GM19397 (cell line): ENCODE data around the gene RADIL.

Experiments used
- ATAC-seq: cut with Tn5 transposase; IDR thresholded peaks from one replicate; pipeline ENCODE4 v1.9.1; 2021; ENCODE audit warnings: mild to moderate bottlenecking, moderate library complexity; ENCODE audit not compliant: unreplicated experiment

Gene RADIL

GRCh38 chr7:4833691-4834600 is 49.6 kb downstream of the RADIL start:
- ATAC-seq = no peak

GRCh38 chr7:4833176-4833575 is 50.3 kb downstream of the RADIL start:
- ATAC-seq = no peak

- no peak for ATAC-seq
Measured at GRCh38 chr7:4832711-4833110, 50.8 kb downstream of the RADIL start.

GRCh38 chr7:4831723-4832495 is 51.6 kb downstream of the RADIL start:
- ATAC-seq = no peak

- ATAC-seq = no peak
Measured at GRCh38 chr7:4830176-4830575, 53.3 kb downstream of the RADIL start.

GRCh38 chr7:4828720-4829383 is 54.7 kb downstream of the RADIL start:
- ATAC-seq = no peak

- no peak for ATAC-seq
Measured at GRCh38 chr7:4825081-4825480, 58.4 kb downstream of the RADIL start.

GRCh38 chr7:4824120-4824775 is 59.3 kb downstream of the RADIL start:
- ATAC-seq = no peak

DNA sequence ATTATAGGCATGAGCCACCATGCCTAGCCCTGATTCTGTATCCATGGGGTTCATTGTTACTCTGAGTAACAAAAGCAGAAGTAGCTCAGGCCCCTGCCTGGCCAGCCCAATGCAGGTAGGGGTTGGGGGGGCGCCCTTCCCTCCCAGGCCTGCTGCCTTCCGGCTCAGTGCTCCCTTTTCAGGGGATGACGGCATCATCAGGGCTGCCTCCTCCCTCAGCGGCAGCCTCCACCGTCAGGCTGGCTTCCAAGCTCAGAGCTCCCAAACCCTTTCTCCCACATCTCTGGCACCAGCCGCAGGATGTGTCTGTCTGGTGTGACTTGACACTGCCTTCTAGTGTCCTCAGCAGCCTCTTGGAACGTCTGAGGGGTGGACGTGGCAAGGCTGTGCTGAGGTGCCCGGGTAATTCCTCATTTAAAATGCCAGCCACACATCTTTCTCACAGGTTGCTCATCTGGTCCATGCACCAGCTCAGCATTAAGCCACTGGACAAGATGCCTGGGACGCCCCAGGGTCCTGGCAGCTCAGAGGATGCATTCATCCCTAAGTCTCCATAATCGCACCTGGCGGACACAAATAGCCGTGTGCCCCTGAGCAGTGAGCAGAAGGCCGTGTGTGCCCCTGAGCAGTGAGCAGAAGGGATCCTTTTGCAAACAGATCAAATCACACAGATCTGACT is 59.9 kb downstream of the RADIL start:
- no peak for ATAC-seq

DNA sequence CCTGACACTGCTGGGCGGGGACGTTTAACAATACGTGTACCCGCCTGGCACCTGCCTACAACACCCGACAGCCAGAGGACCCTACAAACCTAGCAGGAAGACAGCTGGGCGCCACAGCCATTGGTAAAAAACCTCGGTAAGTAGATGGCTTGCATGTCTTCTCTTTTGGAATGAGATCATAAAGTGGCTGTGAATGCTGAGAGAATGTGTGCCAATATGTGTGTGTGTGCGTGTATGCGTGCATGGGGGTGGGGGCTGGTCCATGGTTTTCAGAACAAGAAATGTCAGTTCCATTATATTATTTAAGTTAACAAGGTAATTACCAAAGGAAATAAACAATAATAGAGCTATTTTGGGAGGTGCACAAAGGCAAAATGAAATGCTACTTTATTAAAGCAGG is 60.8 kb downstream of the RADIL start:
- ATAC-seq = no peak

DNA sequence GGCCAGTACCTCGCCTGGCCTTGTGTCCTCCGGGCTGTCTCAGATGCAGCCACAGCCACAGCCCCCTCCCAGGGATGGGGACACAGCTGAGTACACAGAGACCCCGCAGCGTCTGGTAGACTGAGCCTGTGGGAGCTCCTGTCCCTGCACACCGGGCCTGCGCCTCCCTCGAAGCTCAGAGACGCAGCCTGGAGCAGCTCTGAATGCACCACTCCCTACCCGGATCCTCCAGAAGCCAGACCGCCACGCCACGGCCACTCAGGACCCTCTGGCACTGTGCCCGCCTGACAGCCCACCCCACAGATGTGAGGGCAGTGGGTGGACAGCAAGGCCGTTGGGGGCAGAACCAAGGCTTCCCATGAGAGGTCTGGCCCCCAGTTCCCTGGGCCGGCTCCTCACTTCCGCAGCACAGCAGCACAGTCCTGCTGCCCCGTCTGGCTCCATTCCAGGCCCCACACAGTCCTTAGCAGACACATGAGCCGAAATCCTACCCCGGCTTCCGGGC is 62.5 kb downstream of the RADIL start:
- ATAC-seq = no peak

DNA sequence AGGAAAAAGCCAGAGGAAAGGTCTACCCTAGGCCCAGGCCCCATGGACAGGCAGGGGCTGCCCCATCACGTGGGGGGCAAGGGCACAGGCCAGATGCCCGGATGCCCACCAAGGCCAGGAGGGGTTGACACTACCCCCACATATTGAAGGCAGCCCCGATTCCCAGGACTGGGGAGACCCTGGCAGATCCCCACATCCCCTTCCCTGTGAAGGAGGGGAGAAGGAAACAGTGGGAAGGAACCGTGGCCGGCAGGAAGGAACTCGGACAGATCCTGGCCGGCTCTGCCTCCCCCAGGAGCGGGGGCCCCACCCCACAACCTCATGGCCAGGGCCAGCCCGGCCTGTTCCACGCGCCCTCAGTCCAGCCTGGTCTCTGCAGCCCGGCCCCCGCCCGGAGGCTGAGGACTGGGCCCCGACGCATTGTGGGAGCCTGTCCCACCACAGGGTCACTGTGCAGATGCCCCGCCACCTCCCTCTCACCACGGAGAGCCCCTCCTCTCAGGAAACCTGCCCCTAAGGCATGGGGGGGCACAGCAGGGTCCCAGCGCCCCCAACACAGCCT is 63.0 kb downstream of the RADIL start:
- ATAC-seq = no peak

- no peak for ATAC-seq
Measured at GRCh38 chr7:4819560-4820404, 63.7 kb downstream of the RADIL start.

DNA sequence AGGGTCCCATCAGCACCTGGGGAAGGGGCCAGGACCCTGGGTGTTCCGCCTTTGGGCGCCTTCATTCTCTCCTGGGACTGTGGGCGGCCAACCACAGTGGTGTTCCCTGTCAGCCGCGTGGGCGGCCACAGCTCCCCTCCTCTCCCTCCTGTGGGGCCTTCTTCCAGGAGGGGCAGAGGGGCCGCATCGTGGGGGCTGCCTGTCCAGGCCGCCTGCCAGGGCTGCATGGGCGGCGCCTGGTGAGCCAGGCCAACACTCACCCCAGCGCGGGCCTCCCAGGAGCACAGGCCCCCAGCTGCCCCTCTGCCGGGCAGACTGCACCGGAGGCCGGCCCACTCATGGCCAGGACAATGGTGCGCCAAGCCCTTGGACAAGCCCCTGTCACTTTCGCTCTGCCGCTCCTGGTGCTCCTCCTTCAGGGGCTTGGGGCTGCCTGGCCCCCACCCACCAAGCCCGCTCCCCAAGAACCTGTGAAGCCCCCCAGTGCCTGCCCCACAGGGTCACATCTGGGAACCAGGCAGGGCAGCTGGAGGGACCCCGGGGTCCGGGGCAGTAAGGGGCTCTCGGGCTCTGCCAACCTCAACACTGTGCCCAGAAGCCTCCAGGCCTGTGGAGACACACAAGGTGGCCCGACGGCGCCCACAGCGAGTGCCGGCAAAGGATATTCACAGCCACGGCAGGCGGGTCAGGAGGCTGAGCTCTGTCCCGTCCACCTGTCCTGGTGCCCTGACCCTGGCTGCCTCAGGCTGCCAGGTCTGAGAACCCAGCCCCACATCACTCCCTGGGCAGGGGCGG is 65.3 kb downstream of the RADIL start:
- no peak for ATAC-seq

GRCh38 chr7:4817178-4817901 is 66.2 kb downstream of the RADIL start:
- ATAC-seq = no peak

DNA sequence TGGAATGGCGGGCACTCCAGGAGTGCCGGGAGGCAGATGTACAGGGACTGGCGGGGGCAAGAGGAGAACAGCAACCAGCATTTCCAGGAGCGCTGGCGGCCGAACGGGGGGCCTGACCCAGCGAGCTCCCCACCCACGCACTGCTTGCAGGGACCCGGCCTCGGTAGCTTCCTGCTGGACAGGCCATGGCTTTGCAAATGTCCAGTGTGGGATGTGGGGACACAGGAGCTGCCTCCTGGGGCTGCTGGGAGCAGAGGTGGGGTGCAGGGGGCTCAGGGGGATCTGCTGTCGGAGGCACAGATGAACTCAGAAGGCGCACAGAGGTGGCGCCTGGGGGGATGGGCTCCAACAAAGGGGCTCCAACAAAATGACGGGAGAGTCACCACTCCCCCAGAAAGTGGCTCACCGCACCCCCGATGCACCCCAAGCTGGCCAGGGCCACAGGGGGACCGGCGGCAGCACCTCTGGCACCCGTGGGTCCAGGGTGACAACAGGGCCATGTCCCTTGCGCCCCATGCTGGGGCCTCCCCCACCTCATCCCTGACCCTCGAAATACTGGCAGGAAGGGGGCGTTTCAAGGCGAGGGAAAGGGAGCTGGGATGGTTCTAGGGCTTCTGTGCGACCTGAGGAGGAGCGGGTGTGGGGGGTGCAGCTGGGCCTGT is 67.0 kb downstream of the RADIL start:
- ATAC-seq = no peak
